B cell (primary cell): ENCODE measurements around the gene STXBP1. TPM values are rescaled to one million over a fixed set of nuclear protein-coding genes. Genes with fewer than 3 reads are reported as not detected.

Source experiments
- ATAC-seq: fragments of 200-7000 bp; cut with Tn5 transposase; one replicate; pipeline ENCODE4 v1.10.0; 2021; ENCODE audit warnings: low read depth, mild to moderate bottlenecking, moderate number of reproducible peaks, moderate library complexity
- CTCF ChIA-PET: fragments of 350-600 bp; sonication (Branson Sonifier 250); formaldehyde crosslinking; loops from one replicate; lab custom pipeline; 2021; ENCODE audit warnings: antibody characterized with exemption, inconsistent platforms; lab: Charles Lee
- POLR2A ChIA-PET: fragments of 350-600 bp; sonication (Branson Sonifier 250); formaldehyde crosslinking; loops from one replicate; lab custom pipeline; 2021; ENCODE audit warnings: antibody characterized with exemption; lab: Charles Lee
- DNase-seq: peaks from one replicate; pipeline ENCODE4 v3.0.0; 2013
- H2AFZ ChIP-seq: 2 replicates; pipeline ENCODE4 v1.6.1; 2012; ENCODE audit warnings: mild to moderate bottlenecking, low read depth, low read length; ENCODE audit not compliant: insufficient read depth, poor library complexity, severe bottlenecking
- H3K27ac ChIP-seq, 2 donors: 1 replicate in 1 of 2; 2 replicates in 1 of 2; pipeline ENCODE4 v1.5.1; 2012 to 2013; ENCODE audit warnings: low read length in 2 of 2, mild to moderate bottlenecking in 2 of 2, moderate library complexity in 1 of 2
- H3K27me3 ChIP-seq, 4 experiments: fragments of 200-600 bp in 1 of 4; sonication (generic) in 1 of 4; replicated peaks in 1 of 4; 1 replicate in 2 of 4; 2 replicates in 2 of 4; pipeline versions ENCODE4 v1.6.1 to v1.7.0; 2013 to 2016; ENCODE audit warnings: low read length in 3 of 4, mild to moderate bottlenecking in 2 of 4, mixed read lengths in 1 of 4, moderate library complexity in 1 of 4; ENCODE audit not compliant: insufficient read depth in 4 of 4, control insufficient read depth in 3 of 4; ENCODE audit errors: control extremely low read depth in 1 of 4
- H3K36me3 ChIP-seq, 2 experiments: replicated peaks in 1 of 2; 1 replicate in 1 of 2; 2 replicates in 1 of 2; pipeline versions ENCODE4 v1.6.1 to v1.7.1; 2013; ENCODE audit warnings: low read length in 1 of 2; ENCODE audit not compliant: insufficient read depth in 2 of 2, control insufficient read depth in 1 of 2; ENCODE audit errors: control extremely low read depth in 1 of 2, extremely low read depth in 1 of 2
- H3K4me1 ChIP-seq, 2 donors: fragments of 200-600 bp in 1 of 2; sonication (generic) in 1 of 2; 1 replicate in 1 of 2; 2 replicates in 1 of 2; pipeline versions ENCODE4 v1.5.1 to v1.6.1; 2013 to 2017; ENCODE audit warnings: low read length in 2 of 2; ENCODE audit not compliant: control insufficient read depth in 2 of 2, insufficient read depth in 2 of 2
- H3K4me2 ChIP-seq: replicated peaks from 2 replicates; pipeline ENCODE3; 2012; ENCODE audit warnings: mild to moderate bottlenecking, low read depth, low read length; ENCODE audit not compliant: poor library complexity, severe bottlenecking
- H3K4me3 ChIP-seq, 5 experiments: fragments of 200-600 bp in 1 of 5; sonication (generic) in 1 of 5; 1 replicate in 3 of 5; 2 replicates in 2 of 5; pipeline versions ENCODE4 v1.5.1 to v1.7.0; 2011 to 2016; ENCODE audit warnings: low read length in 4 of 5, mild to moderate bottlenecking in 4 of 5, low read depth in 2 of 5, control low read depth in 1 of 5, moderate library complexity in 1 of 5; ENCODE audit not compliant: insufficient read depth in 1 of 5; ENCODE audit errors: control extremely low read depth in 1 of 5, extremely low read depth in 1 of 5
- H3K79me2 ChIP-seq: fragments of 200-600 bp; sonication (generic); one replicate; pipeline ENCODE4 v1.6.0; 2016; ENCODE audit warnings: low read length; ENCODE audit not compliant: control insufficient read depth, insufficient read depth
- H3K9ac ChIP-seq: fragments of 200-600 bp; sonication (generic); 2 replicates; pipeline ENCODE4 v1.6.1; 2017; ENCODE audit warnings: mild to moderate bottlenecking, low read length, moderate library complexity
- H3K9me3 ChIP-seq, 3 donors: one replicate each; pipeline versions ENCODE4 v1.6.1 to v1.7.1; 2013; ENCODE audit warnings: low read length in 2 of 3; ENCODE audit not compliant: control insufficient read depth in 2 of 3, insufficient read depth in 1 of 3; ENCODE audit errors: control extremely low read depth in 1 of 3
- H4K20me1 ChIP-seq: 2 replicates; pipeline ENCODE4 v1.6.0; 2012; ENCODE audit warnings: mild to moderate bottlenecking, low read length; ENCODE audit not compliant: insufficient read depth, control insufficient read depth, poor library complexity, severe bottlenecking
- H3K27ac Mint-ChIP-seq: one replicate; pipeline ENCODE4 v1.8.0; 2021; ENCODE audit warnings: mixed read lengths
- H3K27me3 Mint-ChIP-seq: one replicate; pipeline ENCODE4 v1.8.0; 2021; ENCODE audit warnings: mixed read lengths
- H3K4me1 Mint-ChIP-seq: one replicate; pipeline ENCODE4 v1.8.0; 2021; ENCODE audit warnings: mixed read lengths
- H3K4me3 Mint-ChIP-seq: one replicate; pipeline ENCODE4 v1.8.0; 2021; ENCODE audit warnings: mixed read lengths
- H3K9me3 Mint-ChIP-seq: one replicate; pipeline ENCODE4 v1.8.0; 2022; ENCODE audit warnings: mixed read lengths; ENCODE audit not compliant: insufficient read depth
- CTCF ChIP-seq: fragments of 200-600 bp; IDR thresholded peaks from one replicate; pipeline ENCODE4 v1.8.0; 2022; ENCODE audit warnings: antibody characterized with exemption, mild to moderate bottlenecking
- EZH2 ChIP-seq: IDR thresholded peaks from 2 replicates; pipeline ENCODE4 v1.6.1; 2012; ENCODE audit warnings: borderline replicate concordance, low read depth, mild to moderate bottlenecking, moderate library complexity, low read length; ENCODE audit not compliant: insufficient read depth, poor library complexity, severe bottlenecking
- WGBS: methylation state at CpG from one replicate; pipeline ENCODE4 v1.1.5; 2013; ENCODE audit warnings: missing lambda C conversion rate; ENCODE audit not compliant: insufficient coverage; 5-methylcytosine and 5-hydroxymethylcytosine counted together
- intact Hi-C: fragments of 100-400 bp; cut with micrococcal nuclease; formaldehyde crosslinking; loops from one replicate; pipeline ENCODE4 v1.10.0; 2022
- polyA plus RNA-seq: library from polyadenylated mRNA; depleted of rRNA; stranded (reverse); fragments of >200 nt; gene quantifications from 2 replicates; pipeline ENCODE4 v1.2.3, GENCODE V29; 2012
- total RNA-seq, 2 donors: library from RNA; stranded (reverse); fragments of 120-200 nt in 1 of 2; gene quantifications; 1 replicate in 1 of 2; 2 replicates in 1 of 2; pipeline versions ENCODE4 v1.2.3 to v1.2.4, GENCODE V29; 2013 to 2022

Gene STXBP1
- total and polyA plus RNA-seq, 2 donors (not counting 1 experiment from before 2014, with no cell fraction given), result 0.62 TPM; not detected in 1

GRCh38 chr9:127700594-127701255 lies 88.6 kb downstream of the STXBP1 start:
- intact Hi-C loops, result no loop called here
- Mint-ChIP-seq H3K9me3 (no peaks in the 10 kb centered on the region), H3K27me3 (no peaks in the 10 kb centered on the region), H3K27ac (no peak overlapping the region), H3K4me1 (peaks cover 14% of the 10 kb centered on the region), H3K4me3 (no peak overlapping the region)
- H3K27ac ChIP-seq, result no peak overlapping the region
- no peak overlapping the region for H3K9ac ChIP-seq
- no peak overlapping the region for H3K4me3 ChIP-seq
- DNase-seq (no peak), ATAC-seq (no peak)
- H3K79me2 ChIP-seq, result no peaks in the 10 kb centered on the region
- no peak overlapping the region for H3K4me2 ChIP-seq
- WGBS, result 100% methylated on average over 2 of the region's 5 CpGs
- H3K36me3 ChIP-seq, result no peaks in the 10 kb centered on the region
- POLR2A ChIA-PET, result no interaction called here
- CTCF ChIA-PET, result no interaction called here
- H2AFZ ChIP-seq, result no peak overlapping the region
- peaks cover 6 to 12% of the 10 kb centered on the region in 2 donors for H3K4me1 ChIP-seq
- H3K9me3 ChIP-seq, result no peaks in the 10 kb centered on the region
- TF ChIP-seq CTCF (no peak), EZH2 (no peak)
- no peaks in the 10 kb centered on the region for H3K27me3 ChIP-seq
- H4K20me1 ChIP-seq, result no peaks in the 10 kb centered on the region

- H3K27ac Mint-ChIP-seq, result no peak overlapping the region
- WGBS, result 90% methylated on average over 6 of the region's 9 CpGs
- Histone ChIP-seq H2AFZ (no peak overlapping the region), H3K9ac (no peak overlapping the region), H3K79me2 (no peaks in the 10 kb centered on the region), H3K4me3 (no peak overlapping the region), H3K27ac (no peak overlapping the region), H3K9me3 (no peaks in the 10 kb centered on the region), H3K4me2 (no peak overlapping the region), H3K36me3 (no peaks in the 10 kb centered on the region), H3K27me3 (no peaks in the 10 kb centered on the region), H3K4me1 (peaks cover 6 to 12% of the 10 kb centered on the region in 2 donors), H4K20me1 (no peaks in the 10 kb centered on the region)
- ChIA-PET CTCF (interaction anchor here (0.6 kb wide), 1 partner anchor 763 kb away, joined by 3 read pairs; no protein-coding TSS in a partner anchor), POLR2A (no interaction called here)
- TF ChIP-seq EZH2 (no peak), CTCF (no peak)
- peaks cover 15% of the 10 kb centered on the region for H3K4me1 Mint-ChIP-seq
- H3K4me3 Mint-ChIP-seq, result no peak overlapping the region
- H3K27me3 Mint-ChIP-seq, result no peaks in the 10 kb centered on the region
- H3K9me3 Mint-ChIP-seq, result no peaks in the 10 kb centered on the region
- intact Hi-C loops, result no loop called here
- no peak for ATAC-seq
- no peak for DNase-seq
Measured at GRCh38 chr9:127703289-127703946, 91.3 kb downstream of the STXBP1 start.
